H1 (cell line): ENCODE results near the gene PLXDC2. TPM values are rescaled to one million over a fixed set of nuclear protein-coding genes. Genes with fewer than 3 reads are reported as not detected.

Source experiments
- BACH1 ChIP-seq: IDR thresholded peaks from 2 replicates; pipeline ENCODE4 v1.6.1; 2012; ENCODE audit warnings: low read length, improper control_type of control experiment
- BRCA1 ChIP-seq: IDR thresholded peaks from 2 replicates; pipeline ENCODE4 v1.6.1; 2012; ENCODE audit warnings: low read depth, low read length, improper control_type of control experiment
- NANOG ChIP-seq: IDR thresholded peaks from 2 replicates; pipeline ENCODE4 v1.6.1; 2011; ENCODE audit warnings: low read length, low read depth, mild to moderate bottlenecking, inconsistent platforms; ENCODE audit not compliant: insufficient read depth, poor library complexity, severe bottlenecking
- NRF1 ChIP-seq: IDR thresholded peaks from 2 replicates; pipeline ENCODE4 v1.6.1; 2011; ENCODE audit warnings: mild to moderate bottlenecking, low read depth, low read length, improper control_type of control experiment
- POU5F1 ChIP-seq: IDR thresholded peaks from 2 replicates; pipeline ENCODE4 v1.6.1; 2011; ENCODE audit warnings: low read depth, mild to moderate bottlenecking, low read length, moderate library complexity
- polyA plus RNA-seq, 7 experiments: library from polyadenylated mRNA; depleted of rRNA in 3 of 7; stranded (reverse) in 5 of 7; unstranded in 2 of 7; fragments of >200 nt in 5 of 7; fragments of 200-250 nt in 2 of 7; gene quantifications; 1 replicate in 5 of 7; 2 replicates in 1 of 7; 4 replicates in 1 of 7; pipeline versions ENCODE4 v1.2.1 to v1.2.3, GENCODE V29; 2011 to 2013; ENCODE audit warnings: missing spikeins in 2 of 7, mixed read lengths in 2 of 7
- total RNA-seq: library from RNA; stranded (reverse); fragmentation: NEBNext Ultra II Directional; extraction: Animal tissue kit (Norgen Biotek cat#: 25700); gene quantifications from 2 replicates; pipeline ENCODE4 v1.2.1, GENCODE V29; 2021
- TF ChIP-seq, protein P1 (sequence below): IDR thresholded peaks from 2 replicates; pipeline ENCODE4 v1.6.1; 2012; ENCODE audit warnings: low read length, inconsistent platforms

The PLXDC2 gene
- total and polyA plus RNA-seq, 2 of the 8 experiments (the other 6 are each of a cell fraction or from before 2014, with no cell fraction given): 23.0 to 40.5 TPM

DNA sequence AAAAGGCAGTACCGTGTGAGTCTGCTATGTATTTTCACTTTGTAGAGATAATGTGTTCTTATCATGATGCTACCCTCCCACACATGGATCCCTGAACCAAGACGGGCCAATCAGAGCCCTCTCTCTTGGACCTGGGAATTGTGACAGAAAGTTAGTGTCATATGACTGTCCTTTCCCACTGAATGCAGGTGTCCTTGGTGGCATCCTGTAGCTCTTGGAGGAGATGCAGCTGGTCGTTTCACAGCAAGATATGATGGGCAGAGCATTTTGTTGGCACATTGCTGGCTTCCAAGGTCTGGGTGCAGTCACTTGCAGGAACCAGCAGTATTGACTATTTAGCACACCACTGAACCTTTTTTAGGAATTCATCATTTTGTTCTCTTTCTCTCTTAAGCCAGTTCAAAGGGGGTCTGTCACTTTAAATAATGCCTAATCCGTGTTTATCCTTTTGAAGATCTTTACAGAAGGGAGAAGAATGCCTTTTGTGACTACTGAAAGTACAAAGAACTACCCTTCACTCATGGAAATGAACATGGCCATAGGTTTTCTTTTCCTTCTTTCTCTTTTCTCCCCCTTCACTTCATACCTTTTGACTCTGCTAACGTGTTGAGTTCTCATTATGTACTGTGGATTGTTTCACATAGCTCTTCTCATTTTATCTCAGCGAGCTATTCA is 125.1 kb downstream of the PLXDC2 start (continued):
- TF ChIP-seq, protein P1, sequence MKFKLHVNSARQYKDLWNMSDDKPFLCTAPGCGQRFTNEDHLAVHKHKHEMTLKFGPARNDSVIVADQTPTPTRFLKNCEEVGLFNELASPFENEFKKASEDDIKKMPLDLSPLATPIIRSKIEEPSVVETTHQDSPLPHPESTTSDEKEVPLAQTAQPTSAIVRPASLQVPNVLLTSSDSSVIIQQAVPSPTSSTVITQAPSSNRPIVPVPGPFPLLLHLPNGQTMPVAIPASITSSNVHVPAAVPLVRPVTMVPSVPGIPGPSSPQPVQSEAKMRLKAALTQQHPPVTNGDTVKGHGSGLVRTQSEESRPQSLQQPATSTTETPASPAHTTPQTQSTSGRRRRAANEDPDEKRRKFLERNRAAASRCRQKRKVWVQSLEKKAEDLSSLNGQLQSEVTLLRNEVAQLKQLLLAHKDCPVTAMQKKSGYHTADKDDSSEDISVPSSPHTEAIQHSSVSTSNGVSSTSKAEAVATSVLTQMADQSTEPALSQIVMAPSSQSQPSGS: no peak
- TF ChIP-seq NRF1 (no peak), BRCA1 (no peak), POU5F1 (no peak), NANOG (no peak), BACH1 (no peak)
